ENCODE results near the gene MT1HL1.
"Not testable (repeated sequence)": the region's sequence is repeated elsewhere in the genome, so short reads cannot be mapped to it uniquely, and the experiment has no call there.

MT1HL1 gene

GRCh38 chr1:236978740-236979139 lies 25.5 kb downstream of the MT1HL1 start:
- DNase-seq (ENCODE audit: low read depth in 2 of 2), result no peak

GRCh38 chr1:236975461-236975860 lies 28.8 kb downstream of the MT1HL1 start:
- no peak for DNase-seq (ENCODE audit: low read depth in 2 of 2)

GRCh38 chr1:236974025-236974424 lies 30.2 kb downstream of the MT1HL1 start:
- DNase-seq (ENCODE audit: low read depth in 2 of 2), result not testable (repeated sequence)

GRCh38 chr1:236966636-236967035 lies 37.6 kb downstream of the MT1HL1 start:
- no peak for DNase-seq (ENCODE audit: low read depth in 2 of 2)

GRCh38 chr1:236963920-236964319 lies 40.3 kb downstream of the MT1HL1 start:
- DNase-seq (ENCODE audit: low read depth in 2 of 2), result no peak

- DNase-seq (ENCODE audit: low read depth in 2 of 2), result no peak
Measured at GRCh38 chr1:236959112-236959511, 45.1 kb downstream of the MT1HL1 start.

- DNase-seq (ENCODE audit: low read depth in 2 of 2), result no peak
Measured at GRCh38 chr1:236957235-236957634, 47.0 kb downstream of the MT1HL1 start.
